HepG2 (cell line): Measurements from ENCODE around the gene IYD. TPM values are rescaled to one million over a fixed set of nuclear protein-coding genes. Genes with fewer than 3 reads are reported as not detected.

Experiments used
- ATAC-seq: fragments of 200-7000 bp; cut with Tn5 transposase; 3 replicates; pipeline ENCODE4 v1.9.1; 2020; ENCODE audit warnings: mild to moderate bottlenecking, moderate library complexity
- BruUV-seq: library from RNA; stranded (reverse); fragments of 400-500 nt; replicated peaks from 2 replicates; lab custom pipeline; 2021; lab: Mats Ljungman, UMichigan
- CTCF ChIA-PET: fragments of 300-600 bp; formaldehyde crosslinking; extraction: SDS; loops from one replicate; lab custom pipeline; 2021; ENCODE audit warnings: low total read pairs, inconsistent platforms, low intra/inter-chr PET ratio; lab: Yijun Ruan, JAX
- POLR2A ChIA-PET: fragments of 350-600 bp; sonication (Branson Sonifier 250); formaldehyde crosslinking; loops from one replicate; lab custom pipeline; 2020; ENCODE audit warnings: antibody characterized with exemption, inconsistent platforms; lab: Yijun Ruan, JAX
- DNase-seq: peaks from one replicate; pipeline ENCODE4 v3.0.0-alpha.2; 2015; ENCODE audit warnings: low spot score
- FAIRE-seq: peaks from 3 replicates; lab custom pipeline; 2011; peaks lifted over from hg19 to GRCh38; lab: Jason Lieb, UNC
- H2AFZ ChIP-seq: one replicate; pipeline ENCODE4 v1.6.1; 2011; ENCODE audit warnings: low read length, inconsistent platforms
- H3K27ac ChIP-seq: fragments of 300-600 bp; 3 replicates; pipeline ENCODE4 v1.8.0; 2011; ENCODE audit warnings: mixed run types, mild to moderate bottlenecking, mixed read lengths, low read length, inconsistent platforms; ENCODE audit not compliant: insufficient read depth; ENCODE audit errors: extremely low read length
- H3K27me3 ChIP-seq, 2 experiments: fragments of 200-600 bp in 1 of 2; 2 replicates in 1 of 2; 3 replicates in 1 of 2; pipeline versions ENCODE4 v1.6.0 to v1.8.0; 2011; ENCODE audit warnings: low read length in 2 of 2, mild to moderate bottlenecking in 2 of 2, moderate library complexity in 2 of 2, inconsistent platforms in 1 of 2; ENCODE audit not compliant: insufficient read depth in 2 of 2, control insufficient read depth in 1 of 2
- H3K36me3 ChIP-seq, 2 experiments: fragments of 200-600 bp in 1 of 2; replicated peaks in 1 of 2; 2 replicates in 1 of 2; 3 replicates in 1 of 2; pipeline versions ENCODE4 v1.5.1 to v1.8.0; 2011; ENCODE audit warnings: low read length in 2 of 2, inconsistent platforms in 1 of 2; ENCODE audit not compliant: insufficient read depth in 2 of 2, control insufficient read depth in 1 of 2
- H3K4me1 ChIP-seq: 2 replicates; pipeline ENCODE4 v1.5.1; 2012; ENCODE audit warnings: low read length, inconsistent platforms; ENCODE audit not compliant: insufficient read depth
- H3K4me2 ChIP-seq: 2 replicates; pipeline ENCODE4 v1.6.0; 2011; ENCODE audit warnings: low read depth, low read length, inconsistent platforms
- H3K4me3 ChIP-seq, 3 experiments: fragments of 200-600 bp in 1 of 3; sonication (generic), shearing (Covaris generic) in 1 of 3; replicated peaks in 1 of 3; 2 replicates each; pipeline ENCODE4 v1.5.1; 2011 to 2016; ENCODE audit warnings: low read length in 3 of 3, inconsistent platforms in 2 of 3, low read depth in 2 of 3, mild to moderate bottlenecking in 2 of 3, control low read depth in 1 of 3, mixed read lengths in 1 of 3; ENCODE audit not compliant: insufficient read depth in 1 of 3
- H3K79me2 ChIP-seq: one replicate; pipeline ENCODE4 v1.6.1; 2011; ENCODE audit warnings: low read length, inconsistent platforms; ENCODE audit not compliant: insufficient read depth
- H3K9ac ChIP-seq: 2 replicates; pipeline ENCODE4 v1.6.0; 2011; ENCODE audit warnings: mild to moderate bottlenecking, low read depth, low read length, inconsistent platforms; ENCODE audit not compliant: insufficient read depth
- H3K9me3 ChIP-seq: 2 replicates; pipeline ENCODE4 v1.5.1; 2012; ENCODE audit warnings: mild to moderate bottlenecking, low read length
- H4K20me1 ChIP-seq: 2 replicates; pipeline ENCODE4 v1.6.0; 2011; ENCODE audit warnings: inconsistent platforms, mild to moderate bottlenecking, low read length, moderate library complexity; ENCODE audit not compliant: insufficient read depth
- BRD4 ChIP-seq: sonication (generic); formaldehyde crosslinking; IDR thresholded peaks from 2 replicates; pipeline ENCODE4 v1.4.0; 2020; ENCODE audit warnings: missing genetic modification reagents
- FOXM1 ChIP-seq: sonication (generic); formaldehyde crosslinking; IDR thresholded peaks from 2 replicates; pipeline ENCODE4 v1.5.0; 2020; ENCODE audit warnings: missing genetic modification reagents
- MAFF ChIP-seq: IDR thresholded peaks from 2 replicates; pipeline ENCODE4 v1.6.1; 2011; ENCODE audit warnings: low read depth, low read length, improper control_type of control experiment
- POGZ ChIP-seq: sonication (generic); formaldehyde crosslinking; IDR thresholded peaks from 2 replicates; pipeline ENCODE4 v1.4.0; 2020; ENCODE audit warnings: mild to moderate bottlenecking, missing genetic modification reagents
- TBL1XR1 ChIP-seq: fragments of 150-350 bp; IDR thresholded peaks from 2 replicates; pipeline ENCODE4 v1.6.1; 2014; ENCODE audit warnings: borderline replicate concordance, low read length; ENCODE audit not compliant: partially characterized antibody
- ZNF7 ChIP-seq: IDR thresholded peaks from 2 replicates; pipeline ENCODE4 v1.6.1; 2016; ENCODE audit warnings: missing biosample characterization, missing genetic modification reagents
- ZNF780A ChIP-seq: sonication (generic); formaldehyde crosslinking; IDR thresholded peaks from 2 replicates; pipeline ENCODE4 v1.8.0; 2022; ENCODE audit warnings: mild to moderate bottlenecking, missing genetic modification reagents, moderate library complexity
- WGBS: methylation state at CpG from one replicate; pipeline ENCODE4 v1.1.6; 2017; ENCODE audit warnings: low lambda C conversion rate; 5-methylcytosine and 5-hydroxymethylcytosine counted together
- in situ Hi-C: cut with HindIII; loops from 2 replicates; pipeline ENCODE4 v1.10.0; 2017; ENCODE audit warnings: low pct_unique_long_range_greater_than_20kb; ENCODE audit not compliant: extremely low pct_ligation_motif_present
- intact Hi-C: fragments of 100-400 bp; cut with micrococcal nuclease; formaldehyde crosslinking; loops from one replicate; pipeline ENCODE4 v1.10.0; 2022; ENCODE audit not compliant: unreplicated experiment
- polyA plus RNA-seq, 8 experiments: library from polyadenylated mRNA; depleted of rRNA in 3 of 8; stranded (reverse) in 7 of 8; unstranded in 1 of 8; fragments of >200 nt; fragmentation: Illumina TruSeq in 4 of 8; extraction: Trizol in 4 of 8; gene quantifications; 2 replicates each; pipeline versions ENCODE4 v1.2.1 to v1.2.3, GENCODE V29; 2011 to 2016; ENCODE audit warnings: low read depth in 4 of 8, missing spikeins in 1 of 8, mixed read lengths in 1 of 8; ENCODE audit not compliant: insufficient read depth in 1 of 8
- total RNA-seq, 5 experiments: library from RNA; depleted of rRNA; stranded (reverse); fragments of >200 nt; fragmentation: Illumina TruSeq; extraction: Trizol; gene quantifications; 2 replicates each; pipeline ENCODE4 v1.2.3, GENCODE V29; 2016; ENCODE audit warnings: low read depth in 1 of 5
- TF ChIP-seq, protein P1 (sequence below): sonication (generic); formaldehyde crosslinking; IDR thresholded peaks from 2 replicates; pipeline ENCODE4 v1.4.0; 2020; ENCODE audit warnings: mild to moderate bottlenecking, missing genetic modification reagents, borderline replicate concordance
- TF ChIP-seq, protein P2 (sequence below): sonication (generic); formaldehyde crosslinking; IDR thresholded peaks from 2 replicates; pipeline ENCODE4 v1.4.0; 2020; ENCODE audit warnings: missing genetic modification reagents
- TF ChIP-seq, protein P3 (sequence below), 2 experiments: sonication (generic) in 1 of 2; formaldehyde crosslinking in 1 of 2; IDR thresholded peaks; 2 replicates each; pipeline versions ENCODE4 v1.4.0 to v1.6.1; 2016 to 2020; ENCODE audit warnings: borderline replicate concordance in 1 of 2, low read depth in 1 of 2, mild to moderate bottlenecking in 1 of 2, missing genetic modification reagents in 1 of 2

IYD gene
- total and polyA plus RNA-seq, 2 of the 13 experiments (the other 11 are each of a cell fraction or from before 2014, with no cell fraction given), result 0.01 to 0.46 TPM

DNA sequence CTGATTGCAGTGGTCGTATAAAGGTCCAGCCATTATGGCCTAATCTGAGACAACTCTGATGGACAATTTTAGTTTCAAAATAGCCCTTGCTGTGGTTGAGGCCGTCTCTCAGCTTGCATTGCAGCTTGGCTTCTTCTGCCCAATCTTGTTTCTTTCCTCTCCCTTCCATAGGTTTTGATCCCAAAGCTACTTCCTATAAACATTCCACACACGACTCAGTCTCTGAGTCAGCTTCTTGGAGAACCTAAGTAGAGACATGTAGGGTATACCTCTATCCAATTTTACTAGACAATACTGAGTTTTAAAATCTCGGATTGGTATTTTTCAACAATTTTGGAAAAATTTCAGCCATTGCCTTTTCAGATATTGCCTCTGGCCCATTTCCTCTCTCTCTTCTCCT lies 13.4 kb downstream of the IYD start (continued):
- TF ChIP-seq, protein P1, sequence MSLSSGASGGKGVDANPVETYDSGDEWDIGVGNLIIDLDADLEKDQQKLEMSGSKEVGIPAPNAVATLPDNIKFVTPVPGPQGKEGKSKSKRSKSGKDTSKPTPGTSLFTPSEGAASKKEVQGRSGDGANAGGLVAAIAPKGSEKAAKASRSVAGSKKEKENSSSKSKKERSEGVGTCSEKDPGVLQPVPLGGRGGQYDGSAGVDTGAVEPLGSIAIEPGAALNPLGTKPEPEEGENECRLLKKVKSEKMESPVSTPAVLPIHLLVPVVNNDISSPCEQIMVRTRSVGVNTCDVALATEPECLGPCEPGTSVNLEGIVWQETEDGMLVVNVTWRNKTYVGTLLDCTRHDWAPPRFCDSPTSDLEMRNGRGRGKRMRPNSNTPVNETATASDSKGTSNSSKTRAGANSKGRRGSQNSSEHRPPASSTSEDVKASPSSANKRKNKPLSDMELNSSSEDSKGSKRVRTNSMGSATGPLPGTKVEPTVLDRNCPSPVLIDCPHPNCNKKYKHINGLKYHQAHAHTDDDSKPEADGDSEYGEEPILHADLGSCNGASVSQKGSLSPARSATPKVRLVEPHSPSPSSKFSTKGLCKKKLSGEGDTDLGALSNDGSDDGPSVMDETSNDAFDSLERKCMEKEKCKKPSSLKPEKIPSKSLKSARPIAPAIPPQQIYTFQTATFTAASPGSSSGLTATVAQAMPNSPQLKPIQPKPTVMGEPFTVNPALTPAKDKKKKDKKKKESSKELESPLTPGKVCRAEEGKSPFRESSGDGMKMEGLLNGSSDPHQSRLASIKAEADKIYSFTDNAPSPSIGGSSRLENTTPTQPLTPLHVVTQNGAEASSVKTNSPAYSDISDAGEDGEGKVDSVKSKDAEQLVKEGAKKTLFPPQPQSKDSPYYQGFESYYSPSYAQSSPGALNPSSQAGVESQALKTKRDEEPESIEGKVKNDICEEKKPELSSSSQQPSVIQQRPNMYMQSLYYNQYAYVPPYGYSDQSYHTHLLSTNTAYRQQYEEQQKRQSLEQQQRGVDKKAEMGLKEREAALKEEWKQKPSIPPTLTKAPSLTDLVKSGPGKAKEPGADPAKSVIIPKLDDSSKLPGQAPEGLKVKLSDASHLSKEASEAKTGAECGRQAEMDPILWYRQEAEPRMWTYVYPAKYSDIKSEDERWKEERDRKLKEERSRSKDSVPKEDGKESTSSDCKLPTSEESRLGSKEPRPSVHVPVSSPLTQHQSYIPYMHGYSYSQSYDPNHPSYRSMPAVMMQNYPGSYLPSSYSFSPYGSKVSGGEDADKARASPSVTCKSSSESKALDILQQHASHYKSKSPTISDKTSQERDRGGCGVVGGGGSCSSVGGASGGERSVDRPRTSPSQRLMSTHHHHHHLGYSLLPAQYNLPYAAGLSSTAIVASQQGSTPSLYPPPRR (CRISPR knock-in tag), result no peak

DNA sequence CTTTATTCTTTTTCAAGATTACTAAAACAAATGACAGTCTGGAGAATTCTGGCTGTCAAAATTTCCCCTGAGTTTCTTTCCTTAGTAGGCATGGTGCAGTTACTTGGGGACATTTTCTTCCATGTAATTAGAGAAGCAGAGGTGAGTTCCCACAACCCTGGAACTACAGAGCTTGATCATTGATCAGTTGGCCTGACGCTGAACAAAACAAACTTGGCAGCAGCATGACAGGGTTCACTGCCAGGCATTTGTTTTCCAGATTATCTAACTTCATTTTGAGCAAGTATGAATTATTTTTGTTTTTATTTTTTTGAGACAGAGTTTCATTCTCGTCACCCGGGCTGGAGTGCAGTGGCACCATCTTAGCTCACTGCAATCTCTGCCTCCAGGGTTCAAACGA lies 22.6 kb downstream of the IYD start:
- Histone ChIP-seq H4K20me1 (no peaks in the 10 kb centered on the region), H3K27me3 (no peaks in the 10 kb centered on the region), H3K9ac (no peak overlapping the region), H2AFZ (no peak overlapping the region), H3K4me3 (no peak overlapping the region), H3K4me2 (no peak overlapping the region), H3K4me1 (no peaks in the 10 kb centered on the region), H3K36me3 (no peaks in the 10 kb centered on the region), H3K79me2 (no peaks in the 10 kb centered on the region), H3K9me3 (no peaks in the 10 kb centered on the region), H3K27ac (no peak overlapping the region)
- ChIA-PET POLR2A (no interaction called here), CTCF (no interaction called here)
- DNase-seq, result no peak
- in situ Hi-C loops (no loop called here), intact Hi-C loops (no loop called here)
- no TSS peak for BruUV-seq
- 40% methylated on average over 4 of the region's 4 CpGs for WGBS
- no peak for FAIRE-seq
- ATAC-seq, result no peak
- TF ChIP-seq, protein P2, sequence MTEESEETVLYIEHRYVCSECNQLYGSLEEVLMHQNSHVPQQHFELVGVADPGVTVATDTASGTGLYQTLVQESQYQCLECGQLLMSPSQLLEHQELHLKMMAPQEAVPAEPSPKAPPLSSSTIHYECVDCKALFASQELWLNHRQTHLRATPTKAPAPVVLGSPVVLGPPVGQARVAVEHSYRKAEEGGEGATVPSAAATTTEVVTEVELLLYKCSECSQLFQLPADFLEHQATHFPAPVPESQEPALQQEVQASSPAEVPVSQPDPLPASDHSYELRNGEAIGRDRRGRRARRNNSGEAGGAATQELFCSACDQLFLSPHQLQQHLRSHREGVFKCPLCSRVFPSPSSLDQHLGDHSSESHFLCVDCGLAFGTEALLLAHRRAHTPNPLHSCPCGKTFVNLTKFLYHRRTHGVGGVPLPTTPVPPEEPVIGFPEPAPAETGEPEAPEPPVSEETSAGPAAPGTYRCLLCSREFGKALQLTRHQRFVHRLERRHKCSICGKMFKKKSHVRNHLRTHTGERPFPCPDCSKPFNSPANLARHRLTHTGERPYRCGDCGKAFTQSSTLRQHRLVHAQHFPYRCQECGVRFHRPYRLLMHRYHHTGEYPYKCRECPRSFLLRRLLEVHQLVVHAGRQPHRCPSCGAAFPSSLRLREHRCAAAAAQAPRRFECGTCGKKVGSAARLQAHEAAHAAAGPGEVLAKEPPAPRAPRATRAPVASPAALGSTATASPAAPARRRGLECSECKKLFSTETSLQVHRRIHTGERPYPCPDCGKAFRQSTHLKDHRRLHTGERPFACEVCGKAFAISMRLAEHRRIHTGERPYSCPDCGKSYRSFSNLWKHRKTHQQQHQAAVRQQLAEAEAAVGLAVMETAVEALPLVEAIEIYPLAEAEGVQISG (CRISPR knock-in tag), result no peak
- TF ChIP-seq TBL1XR1, result no peak
- TF ChIP-seq ZNF780A (CRISPR knock-in tag), result no peak
- TF ChIP-seq MAFF, result no peak
- no peak for TF ChIP-seq BRD4
- TF ChIP-seq, protein P3, sequence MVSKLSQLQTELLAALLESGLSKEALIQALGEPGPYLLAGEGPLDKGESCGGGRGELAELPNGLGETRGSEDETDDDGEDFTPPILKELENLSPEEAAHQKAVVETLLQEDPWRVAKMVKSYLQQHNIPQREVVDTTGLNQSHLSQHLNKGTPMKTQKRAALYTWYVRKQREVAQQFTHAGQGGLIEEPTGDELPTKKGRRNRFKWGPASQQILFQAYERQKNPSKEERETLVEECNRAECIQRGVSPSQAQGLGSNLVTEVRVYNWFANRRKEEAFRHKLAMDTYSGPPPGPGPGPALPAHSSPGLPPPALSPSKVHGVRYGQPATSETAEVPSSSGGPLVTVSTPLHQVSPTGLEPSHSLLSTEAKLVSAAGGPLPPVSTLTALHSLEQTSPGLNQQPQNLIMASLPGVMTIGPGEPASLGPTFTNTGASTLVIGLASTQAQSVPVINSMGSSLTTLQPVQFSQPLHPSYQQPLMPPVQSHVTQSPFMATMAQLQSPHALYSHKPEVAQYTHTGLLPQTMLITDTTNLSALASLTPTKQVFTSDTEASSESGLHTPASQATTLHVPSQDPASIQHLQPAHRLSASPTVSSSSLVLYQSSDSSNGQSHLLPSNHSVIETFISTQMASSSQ (IDR thresholded peaks at IDR 0.05; ENCODE audit: low read depth), result no peak
- TF ChIP-seq, protein P3 (CRISPR knock-in tag; IDR thresholded peaks at IDR 0.05; ENCODE audit: borderline replicate concordance), result no peak
- no peak for TF ChIP-seq FOXM1 (CRISPR knock-in tag)
- TF ChIP-seq ZNF7 (CRISPR knock-in tag), result no peak
- no peak for TF ChIP-seq POGZ (CRISPR knock-in tag)
